ENCODE results near the gene KRT16.

Gene KRT16

DNA sequence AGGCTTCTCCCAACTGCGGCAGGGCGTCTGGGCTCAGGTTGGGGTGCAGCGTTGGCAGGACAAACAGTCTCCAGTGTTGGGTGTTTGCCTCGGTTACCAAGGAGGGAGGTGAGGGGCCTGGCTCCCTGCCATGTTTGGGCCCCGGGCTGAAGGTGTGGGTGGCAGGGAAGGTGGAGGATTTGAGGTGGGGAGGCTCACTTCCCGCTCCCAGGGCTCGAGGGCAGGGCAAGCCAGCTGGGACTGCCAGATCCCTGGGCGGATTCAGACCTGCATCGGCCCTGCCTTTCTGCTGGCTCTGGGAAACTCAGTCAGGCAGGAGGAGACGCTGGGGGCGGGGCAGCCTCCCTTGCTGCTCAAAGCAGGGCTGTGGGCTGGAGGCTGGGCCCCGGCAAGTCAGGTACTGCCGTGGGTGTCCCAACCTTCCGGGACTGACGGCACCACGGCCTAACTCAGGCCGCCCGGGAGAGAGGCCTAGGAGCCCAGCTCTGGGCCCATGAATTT, 43.1 kb upstream of the KRT16 start:
- TF ChIP-seq, protein P1, sequence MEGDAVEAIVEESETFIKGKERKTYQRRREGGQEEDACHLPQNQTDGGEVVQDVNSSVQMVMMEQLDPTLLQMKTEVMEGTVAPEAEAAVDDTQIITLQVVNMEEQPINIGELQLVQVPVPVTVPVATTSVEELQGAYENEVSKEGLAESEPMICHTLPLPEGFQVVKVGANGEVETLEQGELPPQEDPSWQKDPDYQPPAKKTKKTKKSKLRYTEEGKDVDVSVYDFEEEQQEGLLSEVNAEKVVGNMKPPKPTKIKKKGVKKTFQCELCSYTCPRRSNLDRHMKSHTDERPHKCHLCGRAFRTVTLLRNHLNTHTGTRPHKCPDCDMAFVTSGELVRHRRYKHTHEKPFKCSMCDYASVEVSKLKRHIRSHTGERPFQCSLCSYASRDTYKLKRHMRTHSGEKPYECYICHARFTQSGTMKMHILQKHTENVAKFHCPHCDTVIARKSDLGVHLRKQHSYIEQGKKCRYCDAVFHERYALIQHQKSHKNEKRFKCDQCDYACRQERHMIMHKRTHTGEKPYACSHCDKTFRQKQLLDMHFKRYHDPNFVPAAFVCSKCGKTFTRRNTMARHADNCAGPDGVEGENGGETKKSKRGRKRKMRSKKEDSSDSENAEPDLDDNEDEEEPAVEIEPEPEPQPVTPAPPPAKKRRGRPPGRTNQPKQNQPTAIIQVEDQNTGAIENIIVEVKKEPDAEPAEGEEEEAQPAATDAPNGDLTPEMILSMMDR (IDR thresholded peaks at IDR 0.05; ENCODE audit: low read depth, low read length), result no peak
- DNase-seq (ENCODE audit: extremely low read depth, low read depth), result no peak

DNA sequence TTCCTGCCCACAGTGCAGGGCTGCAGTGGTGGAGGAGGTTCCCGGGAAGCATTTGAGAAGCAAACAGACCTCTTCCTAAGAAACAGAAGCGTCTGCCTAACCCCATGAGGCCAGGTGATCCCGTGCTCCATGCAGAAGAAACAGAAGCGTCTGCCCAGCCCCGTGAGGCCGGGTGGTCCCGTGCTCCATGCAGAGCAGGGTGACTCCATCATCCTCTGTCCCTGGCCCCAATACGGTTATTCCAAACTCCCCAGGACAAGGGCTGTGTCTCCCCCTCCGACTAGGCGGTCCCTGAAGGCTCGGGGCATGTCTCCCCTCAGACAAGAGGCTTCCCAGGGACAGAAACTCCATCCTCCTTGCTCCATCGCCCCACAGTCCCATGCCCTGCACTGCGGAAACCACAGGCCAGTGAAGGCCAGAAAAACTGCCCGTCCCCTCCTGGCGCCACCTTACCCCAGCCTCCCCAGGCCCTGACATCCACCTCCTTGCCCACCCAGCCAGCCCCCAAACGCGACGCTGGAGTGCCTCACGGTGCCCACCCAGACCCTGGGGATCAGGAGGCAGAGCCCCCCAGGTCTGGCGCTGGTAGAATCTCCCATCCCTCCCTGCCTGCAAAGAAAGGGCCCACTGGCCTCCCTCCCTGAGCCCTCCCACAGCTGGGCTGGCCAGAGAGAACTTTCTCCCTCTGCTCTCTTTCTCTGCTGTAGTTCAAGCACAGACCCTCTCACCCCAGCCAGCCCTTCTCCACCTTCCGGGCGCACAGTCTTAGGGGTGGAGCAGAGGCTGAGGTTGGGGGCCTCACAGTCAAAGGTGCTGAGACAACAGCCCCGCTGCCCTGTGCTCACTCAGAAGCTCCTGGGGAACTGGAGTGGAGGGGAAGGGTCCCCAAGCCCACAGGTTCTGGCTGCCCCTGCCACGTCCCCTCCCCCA, 42.4 kb upstream of the KRT16 start:
- TF ChIP-seq, protein P1 (IDR thresholded peaks at IDR 0.05; ENCODE audit: low read depth, low read length), result no peak

DNA sequence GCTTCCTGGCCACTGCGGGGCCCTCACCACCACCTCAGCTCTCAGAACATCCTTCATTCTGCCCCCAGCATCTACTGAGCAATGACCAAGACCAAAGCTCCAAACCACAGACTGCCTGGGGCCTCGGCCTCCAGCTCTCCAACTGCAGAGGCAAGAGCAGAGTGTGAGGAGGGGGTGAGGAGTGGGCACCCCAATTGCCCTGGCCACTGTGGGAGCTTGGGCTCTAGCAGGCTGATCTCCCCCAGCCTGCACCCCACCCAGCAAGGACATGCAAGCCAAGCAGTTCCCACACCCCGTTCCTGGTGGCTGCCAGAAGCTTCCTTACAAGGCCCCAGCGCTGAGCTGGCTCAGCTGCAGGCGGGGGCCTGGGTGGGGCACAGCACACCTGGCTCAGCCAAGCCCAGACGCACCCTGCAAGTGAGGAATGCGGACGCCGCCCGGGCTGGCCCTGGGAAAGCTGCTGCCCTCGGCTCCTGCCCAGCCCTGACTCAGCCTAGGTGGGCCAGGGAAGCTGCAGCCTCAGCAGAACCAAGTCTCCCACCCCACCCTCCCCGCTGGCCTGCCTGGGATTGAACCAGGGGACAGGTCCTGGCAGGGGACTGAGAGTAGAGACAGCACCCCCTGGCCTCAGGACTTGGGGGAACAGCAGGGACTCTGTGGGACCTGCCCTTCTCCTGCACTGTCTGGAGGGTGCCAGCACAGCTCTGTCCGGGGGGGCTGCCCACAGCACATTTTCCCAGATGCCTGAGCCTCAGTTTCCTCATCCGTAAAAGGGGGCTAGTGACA, 41.5 kb upstream of the KRT16 start:
- TF ChIP-seq, protein P1 (IDR thresholded peaks at IDR 0.05; ENCODE audit: low read depth, low read length), result no peak
- no peak for DNase-seq (ENCODE audit: extremely low read depth, low read depth)

More for the DNA sequence above, 42.4 kb upstream of the KRT16 start:
- DNase-seq (ENCODE audit: extremely low read depth, low read depth), result no peak

DNA sequence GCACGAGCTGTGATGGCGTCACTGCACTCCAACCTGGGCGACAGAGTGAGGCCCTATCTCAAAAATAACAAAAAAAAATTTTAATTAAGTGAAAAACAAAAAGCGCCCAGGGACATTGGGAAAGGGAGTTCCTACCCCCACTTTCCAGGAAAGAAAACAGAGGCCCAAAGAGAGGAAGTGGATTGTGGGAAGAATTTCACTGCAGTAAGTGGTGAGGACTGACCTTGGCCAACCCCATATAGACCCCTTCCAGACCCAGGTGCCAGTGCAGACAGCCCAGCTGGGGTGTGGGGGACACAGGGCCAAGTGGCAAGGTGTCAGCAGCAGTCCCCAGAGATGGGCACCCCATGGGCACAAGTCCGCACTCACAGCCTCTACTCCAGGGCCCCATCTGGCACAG, 40.9 kb upstream of the KRT16 start:
- TF ChIP-seq, protein P1 (IDR thresholded peaks at IDR 0.05; ENCODE audit: low read depth, low read length), result no peak
- DNase-seq (ENCODE audit: extremely low read depth, low read depth), result no peak

DNA sequence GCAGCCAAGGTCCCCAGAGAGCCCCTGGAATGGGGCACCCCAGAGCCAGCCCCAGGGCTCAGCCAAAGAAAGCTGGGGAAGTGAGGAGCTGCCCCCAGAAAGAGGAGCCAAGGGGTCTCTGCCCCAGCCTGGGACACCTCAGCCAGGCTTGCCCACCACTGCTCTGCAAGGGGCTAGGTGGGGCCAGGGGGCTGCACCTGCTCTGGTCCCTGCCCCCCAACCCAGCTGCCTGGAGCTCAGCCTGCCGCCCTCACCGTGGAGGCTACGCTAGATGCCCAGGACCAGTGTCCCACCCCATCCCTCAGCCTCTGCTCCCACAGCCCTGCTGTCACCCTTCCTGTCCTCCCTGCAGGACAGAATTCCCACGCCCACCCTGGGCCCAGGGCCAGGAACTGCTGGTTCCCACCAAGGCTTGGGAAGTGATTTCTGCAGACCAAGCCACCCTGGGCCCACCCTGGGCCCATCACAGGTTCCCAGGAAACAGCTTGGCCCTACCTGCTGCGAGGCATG, 39.9 kb upstream of the KRT16 start:
- no peak for DNase-seq (ENCODE audit: extremely low read depth, low read depth)
- TF ChIP-seq, protein P1 (IDR thresholded peaks at IDR 0.05; ENCODE audit: low read depth, low read length), result no peak

DNA sequence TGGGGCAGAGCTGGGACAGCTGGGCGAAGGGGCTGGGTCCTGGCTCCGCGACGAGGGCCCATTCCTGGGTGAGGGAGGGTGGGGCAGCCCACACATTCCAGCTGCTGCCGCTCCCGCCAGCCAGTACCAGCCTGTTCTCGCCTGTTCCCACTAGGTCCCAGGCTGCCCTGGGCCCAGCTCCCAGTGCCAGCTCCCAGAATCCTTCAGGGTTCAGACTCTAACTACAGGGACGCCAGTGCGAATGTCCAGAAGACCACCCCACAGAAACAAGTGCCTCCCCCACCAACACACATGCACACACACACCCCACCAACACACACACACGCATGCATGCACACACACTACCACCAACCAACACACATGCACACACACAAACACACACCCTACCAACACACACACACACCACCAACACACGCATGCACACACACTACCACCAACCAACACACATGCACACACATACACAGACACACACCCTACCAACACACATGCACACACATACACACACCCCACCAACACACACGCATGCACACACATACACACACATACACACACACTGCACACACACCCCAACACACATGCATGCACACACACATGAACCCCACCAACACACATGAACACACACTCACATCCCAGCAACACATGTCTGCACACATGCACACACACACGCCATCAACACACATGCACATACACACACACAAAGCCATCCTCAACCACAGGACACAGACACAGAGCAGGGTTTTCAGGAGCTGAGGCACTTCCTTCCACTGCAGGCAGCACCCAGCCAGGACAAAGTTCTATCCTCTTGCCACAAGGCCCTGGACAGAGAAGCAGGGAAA, 39.3 kb upstream of the KRT16 start:
- TF ChIP-seq, protein P1 (IDR thresholded peaks at IDR 0.05; ENCODE audit: low read depth, low read length), result no peak
- DNase-seq (ENCODE audit: extremely low read depth, low read depth), result no peak

Measured in AG09319 (cell line).